NK-92 (cell line): ENCODE data around the gene PCNT.
"Not testable (repeated sequence)": the region's sequence is repeated elsewhere in the genome, so short reads cannot be mapped to it uniquely, and the experiment has no call there.

Experiments
- DNase-seq: peaks from one replicate; lab custom pipeline; 2025; ENCODE audit not compliant: unreplicated experiment; lab: John Stamatoyannopoulos, UW

PCNT gene

GRCh38 chr21:46357335-46357604, 33.3 kb downstream of the PCNT start:
- no peak for DNase-seq

GRCh38 chr21:46357684-46358425, 33.9 kb downstream of the PCNT start:
- DNase-seq, result no peak

DNA sequence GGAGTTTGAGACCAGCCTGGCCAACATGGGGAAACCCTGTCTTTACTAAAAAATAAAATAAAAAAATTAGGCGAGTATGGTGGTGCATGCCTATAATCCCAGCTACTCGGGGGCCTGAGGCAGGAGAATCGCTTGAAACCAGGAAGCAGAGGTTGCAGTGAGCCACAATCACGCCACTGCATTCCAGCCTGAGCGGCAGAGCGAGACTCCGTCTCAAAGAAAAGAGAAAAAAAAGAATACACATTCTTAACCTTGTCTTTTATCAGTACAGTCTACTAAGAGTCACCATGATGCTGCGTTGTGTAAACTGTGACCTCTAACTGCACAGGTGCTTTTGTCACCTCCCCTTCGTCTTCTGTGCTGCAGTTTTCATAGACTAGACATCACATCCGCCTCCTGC, 37.2 kb downstream of the PCNT start:
- no peak for DNase-seq

GRCh38 chr21:46361935-46362334, 38.0 kb downstream of the PCNT start:
- no peak for DNase-seq

GRCh38 chr21:46362946-46363345, 39.0 kb downstream of the PCNT start:
- no peak for DNase-seq

GRCh38 chr21:46363698-46364097, 39.7 kb downstream of the PCNT start:
- DNase-seq, result no peak

DNA sequence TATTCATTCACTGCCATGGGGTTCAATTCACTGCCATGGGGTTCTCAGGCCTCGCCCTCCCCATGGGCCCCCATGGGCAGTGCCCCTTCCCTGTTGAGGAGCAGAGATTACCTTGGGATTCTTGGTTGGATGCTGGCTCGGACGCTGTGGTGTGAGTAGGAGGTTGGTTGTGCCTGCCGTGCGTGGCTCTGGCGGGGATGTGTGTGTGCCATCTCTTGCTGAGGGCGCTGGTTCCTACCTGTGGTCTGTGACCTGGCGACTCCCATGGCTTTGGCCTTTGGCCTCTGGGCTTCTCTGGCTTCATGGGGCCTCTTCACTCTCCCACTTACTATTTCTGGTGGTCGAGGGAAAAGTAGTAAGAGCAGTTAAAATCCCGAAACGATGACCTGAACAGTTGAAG, 42.1 kb downstream of the PCNT start:
- DNase-seq, result no peak

- no peak for DNase-seq
Measured at GRCh38 chr21:46366561-46366960, 42.6 kb downstream of the PCNT start.

DNA sequence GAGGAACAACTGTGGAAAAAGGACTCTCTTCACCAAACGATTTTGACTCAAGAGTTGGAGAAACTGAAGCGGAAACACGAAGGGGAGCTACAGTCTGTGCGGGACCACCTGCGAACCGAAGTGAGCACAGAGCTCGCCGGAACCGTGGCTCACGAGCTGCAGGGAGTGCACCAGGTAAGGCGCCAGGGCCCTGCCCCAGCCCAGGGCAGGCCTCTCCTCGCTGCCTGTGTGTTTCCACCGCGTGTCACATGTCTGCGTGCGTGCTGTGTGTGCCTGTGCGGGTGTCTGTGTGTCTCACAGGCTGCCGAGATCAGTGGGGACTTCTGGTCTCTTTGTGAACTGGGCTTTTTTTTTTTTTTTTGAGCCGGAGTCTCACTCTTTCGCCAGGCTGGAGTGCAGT, 43.0 kb downstream of the PCNT start:
- DNase-seq, result no peak

DNA sequence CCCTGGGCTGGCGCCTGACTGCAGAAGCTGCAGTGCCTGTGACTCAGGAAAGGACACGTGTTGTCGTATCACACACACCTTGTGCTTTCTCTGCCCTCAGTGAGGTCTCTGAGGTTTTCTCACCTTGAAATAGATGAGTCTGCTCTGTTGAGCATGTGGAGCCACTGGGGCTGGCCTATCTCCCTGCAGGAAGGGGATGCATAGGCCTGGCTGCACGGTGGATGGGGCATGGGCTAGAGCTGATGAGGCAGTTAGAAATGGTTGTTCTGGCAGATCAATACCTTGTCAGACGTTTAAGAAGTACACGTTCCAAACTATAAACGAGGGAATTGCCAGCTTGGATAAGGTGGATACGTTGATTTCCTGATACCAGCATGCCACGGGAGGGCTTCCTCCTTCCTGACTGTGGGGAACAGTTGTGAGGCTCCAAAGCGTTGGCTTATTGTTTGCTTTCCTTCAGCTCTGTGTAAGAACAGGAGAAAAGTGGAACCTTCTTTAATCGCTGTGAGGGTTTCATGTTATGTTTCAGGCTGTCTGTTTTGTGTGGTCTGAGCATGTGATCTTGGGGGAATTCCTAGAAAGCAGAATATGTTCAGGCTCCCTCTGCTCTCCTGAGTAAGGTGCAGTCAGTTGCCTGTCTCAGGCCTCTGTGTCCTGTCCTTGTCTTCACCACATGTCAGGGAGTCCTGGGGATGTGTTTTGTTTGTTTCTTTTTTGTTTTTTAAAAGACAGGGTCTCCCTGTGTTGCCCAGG, 44.8 kb downstream of the PCNT start:
- peak; percentile 5 for DNase-seq

- DNase-seq, result no peak
Measured at GRCh38 chr21:46369520-46370235, 45.7 kb downstream of the PCNT start.

GRCh38 chr21:46371204-46372013, 47.5 kb downstream of the PCNT start:
- DNase-seq, result no peak

DNA sequence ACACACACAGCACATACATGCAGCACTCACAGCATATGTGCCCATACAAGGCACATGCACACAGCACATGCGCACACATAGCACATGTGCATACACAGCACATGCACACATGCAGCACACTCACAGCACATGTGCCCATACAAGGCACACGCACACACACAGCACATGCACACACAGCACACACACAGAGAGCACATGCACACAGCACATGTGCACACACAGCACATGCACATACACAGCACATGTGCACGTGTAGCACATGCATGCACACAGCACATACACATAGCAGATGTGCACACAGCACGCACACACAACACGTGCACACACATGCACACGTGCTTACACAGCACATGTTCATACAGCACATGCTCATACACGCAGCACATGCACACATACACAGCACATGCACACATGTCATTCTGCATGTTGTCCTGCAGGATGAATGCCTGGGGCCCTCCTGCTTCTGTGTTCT, 48.1 kb downstream of the PCNT start:
- no peak for DNase-seq

GRCh38 chr21:46372947-46373346, 49.0 kb downstream of the PCNT start:
- not testable (repeated sequence) for DNase-seq

- DNase-seq, result no peak
Measured at GRCh38 chr21:46374761-46375389, 50.9 kb downstream of the PCNT start.

DNA sequence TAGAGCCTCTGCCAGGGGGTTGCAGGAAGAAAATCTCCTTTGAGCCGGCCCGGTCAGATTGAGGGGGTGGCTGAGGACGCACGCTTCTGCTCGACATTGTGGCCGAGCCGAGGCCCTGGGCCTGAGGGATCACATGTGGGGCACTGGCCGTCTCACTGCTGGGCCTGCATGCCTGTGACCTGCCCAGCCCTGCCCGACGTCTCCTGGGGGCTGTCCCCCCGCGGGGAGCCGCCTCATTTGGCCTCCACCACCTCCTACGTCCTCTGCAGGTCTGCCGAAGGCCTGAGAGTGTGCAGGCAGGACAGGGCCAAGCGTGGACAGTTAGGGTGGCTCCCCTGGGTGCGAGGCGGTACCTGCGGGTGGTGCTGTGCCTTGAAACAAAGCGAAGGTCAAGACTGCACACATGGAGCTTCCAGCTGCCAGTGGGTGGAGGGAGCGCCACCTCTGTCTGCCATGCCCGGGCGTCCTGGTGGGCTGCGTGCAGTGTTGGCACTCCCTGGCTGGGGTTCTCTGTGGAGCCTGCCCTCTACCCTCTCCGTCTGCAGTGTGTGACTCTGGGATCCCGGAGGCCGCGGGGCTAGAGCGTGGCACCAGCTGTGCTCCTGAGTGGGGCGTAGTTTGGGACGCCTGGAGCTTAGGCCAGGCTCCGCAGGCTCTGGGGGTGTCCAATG, 51.7 kb downstream of the PCNT start:
- no peak for DNase-seq

DNA sequence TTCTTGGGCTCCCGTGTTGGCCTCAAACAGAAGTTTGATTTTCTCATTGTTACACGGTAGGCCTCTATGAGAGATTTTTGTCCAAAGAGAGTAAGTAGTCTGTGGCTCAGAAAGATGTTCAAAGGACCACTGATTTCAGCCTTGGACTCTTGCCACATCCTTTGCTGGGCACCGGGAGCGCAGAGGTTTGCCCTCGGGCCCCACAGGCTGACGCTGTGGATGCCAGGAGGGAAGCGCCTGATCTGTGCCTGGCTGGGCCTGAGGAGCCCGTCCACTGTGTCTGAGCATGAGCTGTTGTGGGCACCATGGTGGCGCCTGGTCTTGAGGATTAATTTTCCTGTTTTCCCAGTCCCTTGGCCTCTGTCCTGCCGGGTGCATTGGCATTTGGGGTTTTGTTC, 52.3 kb downstream of the PCNT start:
- no peak for DNase-seq

- DNase-seq, result no peak
Measured at GRCh38 chr21:46376856-46377453, 53.0 kb downstream of the PCNT start.

- no peak for DNase-seq
Measured at GRCh38 chr21:46377789-46378188, 53.8 kb downstream of the PCNT start.

DNA sequence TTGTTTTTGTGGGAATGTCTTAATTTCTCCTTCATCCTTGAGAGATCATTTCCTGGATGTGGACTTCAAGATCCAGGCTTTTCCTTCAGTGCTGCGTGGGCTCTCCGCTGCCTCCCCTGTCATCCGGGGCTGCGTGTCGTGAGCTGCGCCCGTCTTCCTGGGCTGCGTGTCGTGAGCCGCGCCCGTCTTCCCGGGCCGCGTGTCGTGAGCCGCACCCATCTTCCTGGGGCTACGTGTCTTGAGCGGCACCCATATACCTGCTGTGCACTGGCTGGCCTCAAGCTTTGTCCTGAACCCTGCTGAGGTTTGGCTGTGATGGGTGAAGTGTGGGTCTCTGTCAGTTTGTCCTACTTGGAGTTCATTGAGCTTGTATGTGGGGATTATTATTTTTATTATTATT, 55.1 kb downstream of the PCNT start:
- no peak for DNase-seq
